HG03575 (cell line): ENCODE results near the gene DNAJC8.

ENCODE experiments used
- ATAC-seq: cut with Tn5 transposase; IDR thresholded peaks from one replicate; pipeline ENCODE4 v1.9.1; 2021; ENCODE audit not compliant: unreplicated experiment, insufficient number of reproducible peaks, low FRiP score; ENCODE audit errors: extremely low read depth

DNAJC8 gene

DNA sequence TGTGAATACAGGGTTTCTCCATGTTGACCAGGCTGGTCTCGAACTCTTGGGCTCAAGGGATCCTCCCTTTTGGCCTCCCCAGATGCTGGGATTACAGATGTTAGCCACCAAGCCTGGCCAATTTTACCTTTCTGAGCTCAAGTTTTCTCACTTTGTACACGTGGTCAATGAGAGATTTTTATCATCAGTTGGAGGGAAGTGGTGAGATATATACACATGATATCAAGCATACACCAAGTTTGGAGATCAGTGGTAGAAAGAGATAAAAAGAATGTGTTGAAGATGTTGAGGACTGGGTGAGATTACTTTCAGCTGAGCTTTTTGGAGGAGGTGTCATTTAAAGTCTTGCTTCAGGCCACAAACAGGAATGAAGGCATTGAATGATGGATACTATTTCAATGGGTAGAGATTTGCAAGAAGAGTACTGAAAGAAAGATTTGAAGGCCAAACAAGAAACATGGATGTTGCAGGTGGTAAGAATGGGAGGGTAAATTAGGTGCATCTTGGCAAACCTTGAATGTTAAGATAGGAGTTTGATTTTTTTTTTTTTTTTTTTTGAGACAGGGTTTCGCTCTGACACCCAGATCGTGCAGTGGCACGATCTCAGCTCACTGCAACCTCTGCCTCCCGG is 23.5 kb upstream of the DNAJC8 start:
- no peak for ATAC-seq

DNA sequence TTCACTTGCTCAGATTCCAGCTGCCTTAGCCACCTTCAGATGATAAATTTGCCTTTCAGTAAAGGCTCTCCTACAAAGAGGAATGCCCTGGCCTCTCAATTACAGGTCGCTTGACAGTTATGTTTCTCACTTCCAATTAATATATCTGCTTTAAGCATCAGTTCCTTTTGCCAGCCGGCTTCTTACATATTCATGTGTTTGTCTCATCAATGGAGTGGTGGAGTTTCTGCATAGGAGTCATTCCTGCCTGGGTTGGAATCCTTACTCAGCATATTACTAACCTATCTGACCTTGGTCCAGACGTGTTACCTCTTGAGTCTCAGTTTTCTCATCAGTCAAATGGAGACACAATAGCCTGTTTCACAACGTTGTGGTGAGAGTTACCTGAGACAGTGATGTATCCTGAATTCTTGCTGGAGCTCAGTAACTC is 17.1 kb upstream of the DNAJC8 start:
- no peak for ATAC-seq

DNA sequence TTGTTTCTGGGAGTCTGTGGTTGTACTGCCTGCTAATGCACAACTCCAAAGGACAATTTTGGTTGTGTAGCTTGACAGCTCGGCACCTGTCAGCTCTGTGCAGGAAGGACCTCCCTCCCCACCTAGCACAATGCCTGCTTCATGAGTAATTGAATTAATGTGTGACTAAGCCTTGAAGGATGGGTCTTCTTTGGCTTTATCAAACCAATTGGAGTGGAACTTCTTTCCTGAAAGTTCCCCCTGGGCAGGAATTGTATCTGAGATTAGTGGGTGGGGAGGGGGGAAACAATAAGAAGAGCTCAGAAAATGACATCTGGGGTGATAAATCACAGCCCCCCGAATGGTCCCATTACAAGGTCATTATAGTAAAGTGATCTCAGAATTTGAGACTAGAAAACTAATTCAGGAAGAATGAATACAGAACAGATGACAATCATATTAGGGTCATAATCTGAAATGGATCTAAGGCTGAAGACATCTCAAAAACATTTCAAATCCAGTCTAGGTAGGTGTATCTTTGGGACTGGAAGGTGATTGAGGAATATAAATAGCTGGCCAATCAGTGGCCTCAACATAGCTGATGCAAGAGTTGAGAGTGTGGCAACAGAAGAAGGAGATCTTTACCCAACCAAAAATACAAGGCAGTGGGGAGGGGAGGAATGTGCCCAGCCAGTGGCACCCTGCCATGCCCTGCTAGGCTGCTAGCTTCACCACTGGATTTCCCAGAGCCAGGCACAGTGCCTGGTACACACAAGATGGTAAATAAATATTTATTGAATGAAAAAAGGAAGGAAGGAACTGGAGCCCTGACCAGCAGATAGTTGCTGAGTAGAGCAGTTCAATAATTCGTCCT is 16.4 kb upstream of the DNAJC8 start:
- no peak for ATAC-seq

DNA sequence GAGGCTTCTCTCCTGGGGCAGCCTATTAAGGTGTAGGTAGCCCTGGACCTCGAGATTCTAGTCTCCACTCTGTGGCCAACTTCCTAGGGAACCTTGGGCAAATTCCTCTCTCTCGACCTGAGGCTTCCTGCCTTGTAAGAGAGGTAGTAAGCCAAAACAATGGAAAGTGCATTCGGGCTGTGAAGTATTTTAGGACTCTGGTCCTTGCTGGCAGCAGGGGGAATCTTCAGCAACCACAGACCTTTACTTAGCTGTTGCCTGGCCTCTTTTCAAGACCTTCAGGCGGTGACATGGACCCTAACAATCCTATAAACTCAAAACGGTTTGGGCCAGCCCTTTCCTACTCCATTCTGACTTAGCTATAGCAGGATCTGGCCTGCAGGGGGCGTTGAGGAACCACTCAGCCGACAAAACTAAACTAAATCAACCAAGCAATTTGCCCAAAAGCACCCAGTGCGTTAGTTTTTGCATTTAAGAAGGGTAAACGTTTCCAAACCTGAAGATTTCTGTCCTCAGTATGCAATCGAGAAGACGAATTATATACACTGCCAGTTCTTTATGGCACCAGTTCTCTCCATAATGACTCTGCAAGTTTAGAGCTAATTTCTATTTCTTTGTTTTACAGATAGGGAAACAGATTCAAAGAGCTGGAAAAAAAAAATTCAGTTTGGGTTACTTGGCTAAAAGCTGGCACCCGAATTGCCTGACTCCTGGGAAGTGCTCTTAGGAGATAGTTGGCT is 15.6 kb upstream of the DNAJC8 start:
- no peak for ATAC-seq

DNA sequence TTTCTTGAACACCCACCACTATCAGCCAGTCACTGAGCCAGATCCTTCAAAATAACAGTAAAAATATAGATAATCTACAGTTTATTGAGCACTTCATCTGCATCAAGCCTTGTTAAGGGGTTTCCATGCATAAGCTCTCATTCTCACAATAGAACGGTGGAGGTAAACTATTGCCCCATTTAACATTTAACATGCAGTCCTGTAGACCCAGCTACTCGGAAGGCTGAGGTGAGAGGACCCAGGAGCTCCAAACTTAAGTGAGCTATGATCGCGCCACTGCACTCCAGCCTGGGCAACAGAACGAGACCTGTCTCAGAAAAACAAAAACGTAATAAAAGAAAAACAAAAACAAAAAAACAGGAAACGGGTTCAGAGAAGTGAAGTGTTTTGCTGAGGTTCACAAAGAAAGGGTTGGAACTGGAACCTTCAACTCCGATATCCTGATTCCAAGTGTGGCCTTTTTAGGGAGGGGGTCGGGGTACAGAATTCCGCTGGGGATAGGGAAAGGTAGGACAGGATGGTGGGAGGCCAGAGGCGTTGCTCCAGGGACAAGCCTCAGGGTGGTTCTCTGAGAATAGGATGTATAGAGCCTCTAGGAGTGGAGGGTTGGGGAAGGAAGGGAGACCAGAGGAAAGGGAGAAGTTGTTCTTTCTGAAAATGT is 14.9 kb upstream of the DNAJC8 start:
- no peak for ATAC-seq

DNA sequence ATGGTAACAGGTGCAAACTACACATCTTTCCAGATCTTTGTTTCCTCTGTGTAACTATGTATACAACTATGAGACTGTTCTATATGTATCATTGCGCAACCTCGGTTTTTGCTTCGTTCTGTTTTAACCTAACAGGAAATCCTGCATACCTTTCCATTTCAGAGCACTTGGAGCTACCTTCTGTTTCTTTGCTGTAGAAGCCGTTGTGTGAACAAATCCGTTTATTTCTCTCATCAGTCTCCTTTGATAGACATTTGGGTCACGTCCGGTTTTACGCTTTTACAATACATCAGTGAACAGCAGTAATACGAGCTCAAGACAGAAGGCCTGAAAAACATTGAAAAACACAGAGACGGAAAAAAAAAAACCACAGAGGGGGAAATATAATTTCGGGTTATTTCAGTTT is 13.6 kb upstream of the DNAJC8 start:
- no peak for ATAC-seq

DNA sequence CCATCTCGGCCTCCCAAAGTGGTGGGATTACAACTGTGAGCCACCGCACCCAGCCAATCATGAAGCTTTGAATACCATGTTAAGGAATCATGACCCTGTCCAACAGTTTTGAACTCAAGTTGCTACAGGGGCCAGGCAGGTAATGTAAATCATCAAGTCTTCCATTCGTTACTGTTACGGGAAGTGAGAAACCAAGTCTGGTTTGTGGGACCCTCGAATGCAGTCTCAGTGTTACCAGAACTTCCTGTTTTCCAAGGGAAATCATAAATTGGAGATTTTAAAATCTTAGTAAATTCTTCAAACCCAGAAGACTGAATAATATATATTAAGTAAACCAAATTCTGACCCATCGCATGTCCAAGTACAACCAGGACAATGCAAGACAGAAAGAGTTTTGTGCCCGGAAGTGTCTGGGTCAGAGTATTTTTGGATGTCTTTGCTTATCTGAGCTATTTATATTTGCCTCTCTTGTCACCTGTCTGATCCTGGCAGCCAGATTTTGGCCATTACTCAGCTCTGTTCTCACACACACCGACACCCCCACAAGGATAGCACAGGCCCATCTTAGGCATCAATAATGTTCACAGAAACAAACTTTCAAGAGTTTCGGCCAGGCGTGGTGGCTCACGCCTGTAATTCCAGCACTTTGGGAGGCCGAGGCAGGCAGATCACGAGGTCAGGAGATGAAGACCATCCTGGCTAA is 11.9 kb upstream of the DNAJC8 start:
- no peak for ATAC-seq

DNA sequence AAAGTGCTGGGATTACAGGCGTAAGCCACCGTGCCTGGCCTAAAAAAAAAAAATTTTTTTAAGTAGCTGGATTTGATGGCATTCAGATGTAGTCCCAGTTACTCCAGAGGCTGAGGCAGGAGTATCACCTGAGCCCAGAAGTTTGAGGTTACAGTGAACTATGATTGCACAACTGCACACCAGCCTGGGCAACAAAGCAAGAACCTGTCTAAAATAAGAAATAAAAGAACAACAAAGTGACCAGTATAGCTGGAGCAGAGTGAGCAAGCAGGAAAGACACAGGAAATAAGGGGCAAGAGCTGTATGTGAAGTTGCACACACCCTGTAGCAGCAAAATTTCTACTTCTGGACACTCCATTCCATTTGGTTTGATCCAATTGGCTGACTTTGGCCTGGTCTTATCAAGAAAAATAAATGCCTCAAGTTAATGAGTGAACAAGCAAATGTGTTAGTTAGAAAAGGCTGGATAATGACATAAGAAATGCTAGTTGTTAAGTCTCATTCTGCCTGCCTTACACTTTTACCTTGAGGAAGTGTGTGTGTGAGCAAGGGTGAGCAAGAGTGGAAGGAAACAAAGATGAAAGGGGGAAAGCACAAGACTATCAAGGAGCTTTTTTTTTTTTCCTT is 11.0 kb upstream of the DNAJC8 start:
- no peak for ATAC-seq

DNA sequence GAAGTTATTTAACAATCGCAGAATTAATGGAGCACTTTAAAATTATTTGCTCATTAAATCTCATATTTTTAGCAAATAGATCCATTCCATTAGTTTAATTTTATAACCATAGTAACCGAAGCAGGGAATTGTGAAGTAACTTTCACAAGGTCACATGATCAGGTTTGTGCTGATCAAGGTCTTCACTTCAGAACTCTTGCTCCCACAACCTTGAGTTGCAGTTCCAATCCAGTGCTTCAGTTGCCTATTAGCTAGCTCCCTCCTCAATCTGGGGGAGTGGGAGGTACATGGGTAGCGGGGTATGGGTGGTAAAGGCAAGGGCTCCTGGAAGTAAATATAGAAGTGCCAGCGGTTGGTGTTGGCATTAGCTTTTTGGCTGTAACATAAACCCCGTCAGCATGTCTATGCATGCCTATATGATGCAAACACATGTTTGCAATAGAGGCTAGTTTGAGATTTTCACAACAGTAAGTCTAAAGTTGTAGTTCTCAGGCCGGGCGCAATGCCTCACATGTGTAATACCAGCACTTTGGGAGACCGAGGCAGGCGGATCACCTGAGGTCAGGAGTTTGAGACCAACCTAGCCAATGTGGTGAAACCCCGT is 8.9 kb upstream of the DNAJC8 start:
- ATAC-seq = no peak

DNA sequence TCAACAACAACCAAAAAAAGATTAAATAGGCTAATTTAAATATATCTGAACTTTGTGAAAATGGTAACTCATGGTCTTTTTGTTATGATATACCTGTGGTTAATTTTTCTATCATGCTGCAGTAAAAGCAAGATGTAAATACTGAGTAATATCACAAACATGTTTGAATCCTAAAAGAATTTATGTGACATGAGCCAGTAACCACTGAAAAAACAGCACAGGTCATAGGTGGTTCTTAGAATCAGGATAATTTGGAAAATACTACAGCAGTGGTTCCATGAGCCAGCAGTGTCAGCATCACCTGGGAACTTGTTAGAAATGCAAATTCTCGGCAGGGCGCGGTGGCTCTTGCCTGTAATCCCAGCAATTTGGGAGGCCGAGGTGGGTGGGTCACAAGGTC is 7.2 kb upstream of the DNAJC8 start:
- no peak for ATAC-seq

DNA sequence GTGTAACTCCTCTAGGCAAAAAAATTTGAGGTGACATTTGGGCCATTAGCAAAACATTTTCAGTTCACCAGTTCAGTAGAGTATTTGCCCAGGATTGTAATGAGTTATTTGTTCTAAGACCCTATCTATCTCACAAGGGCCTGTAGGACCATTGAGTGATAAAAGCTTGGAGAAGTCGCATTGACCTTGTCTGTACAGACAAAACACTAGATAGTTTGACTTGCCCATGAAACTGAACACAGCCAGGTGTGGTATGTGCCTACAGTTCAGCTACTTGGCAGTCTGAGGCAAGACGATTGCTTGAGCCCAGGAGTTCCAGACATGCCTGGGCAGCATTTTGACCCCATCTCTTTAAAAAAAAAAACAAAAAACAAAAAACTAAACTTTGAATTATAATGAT is 6.2 kb upstream of the DNAJC8 start:
- ATAC-seq = no peak

DNA sequence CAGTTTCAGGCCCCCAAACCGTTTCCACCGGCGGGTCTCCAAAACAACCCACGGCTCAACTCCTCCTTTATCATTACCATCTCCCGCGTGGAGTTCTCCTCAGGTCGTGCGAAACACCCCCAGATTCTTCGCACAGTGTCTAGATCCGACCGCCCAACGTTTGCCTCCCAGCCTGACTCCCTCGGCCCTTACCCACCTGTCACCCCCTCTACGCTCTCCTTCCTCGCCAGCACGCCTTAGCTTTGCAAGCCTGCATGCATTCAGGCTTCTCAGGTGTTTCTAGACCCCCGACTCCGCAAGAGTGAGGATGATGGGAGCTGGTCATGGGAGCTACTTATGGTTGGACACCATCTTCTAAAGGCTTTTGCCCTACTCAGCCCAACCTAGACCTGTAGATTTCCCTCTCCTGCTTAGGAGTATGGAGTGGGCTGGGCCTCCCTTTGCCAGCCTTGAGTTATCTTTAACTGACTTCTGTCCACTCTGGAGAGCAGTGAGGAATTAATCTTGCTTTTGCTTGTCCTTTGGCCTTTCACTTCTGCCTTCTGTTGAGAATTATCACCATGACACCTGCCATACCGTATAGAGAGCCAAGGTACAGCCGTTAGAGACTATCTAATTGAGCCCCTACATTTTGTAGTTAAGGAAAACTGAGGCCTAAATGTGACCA is 4.0 kb upstream of the DNAJC8 start:
- ATAC-seq = no peak

DNA sequence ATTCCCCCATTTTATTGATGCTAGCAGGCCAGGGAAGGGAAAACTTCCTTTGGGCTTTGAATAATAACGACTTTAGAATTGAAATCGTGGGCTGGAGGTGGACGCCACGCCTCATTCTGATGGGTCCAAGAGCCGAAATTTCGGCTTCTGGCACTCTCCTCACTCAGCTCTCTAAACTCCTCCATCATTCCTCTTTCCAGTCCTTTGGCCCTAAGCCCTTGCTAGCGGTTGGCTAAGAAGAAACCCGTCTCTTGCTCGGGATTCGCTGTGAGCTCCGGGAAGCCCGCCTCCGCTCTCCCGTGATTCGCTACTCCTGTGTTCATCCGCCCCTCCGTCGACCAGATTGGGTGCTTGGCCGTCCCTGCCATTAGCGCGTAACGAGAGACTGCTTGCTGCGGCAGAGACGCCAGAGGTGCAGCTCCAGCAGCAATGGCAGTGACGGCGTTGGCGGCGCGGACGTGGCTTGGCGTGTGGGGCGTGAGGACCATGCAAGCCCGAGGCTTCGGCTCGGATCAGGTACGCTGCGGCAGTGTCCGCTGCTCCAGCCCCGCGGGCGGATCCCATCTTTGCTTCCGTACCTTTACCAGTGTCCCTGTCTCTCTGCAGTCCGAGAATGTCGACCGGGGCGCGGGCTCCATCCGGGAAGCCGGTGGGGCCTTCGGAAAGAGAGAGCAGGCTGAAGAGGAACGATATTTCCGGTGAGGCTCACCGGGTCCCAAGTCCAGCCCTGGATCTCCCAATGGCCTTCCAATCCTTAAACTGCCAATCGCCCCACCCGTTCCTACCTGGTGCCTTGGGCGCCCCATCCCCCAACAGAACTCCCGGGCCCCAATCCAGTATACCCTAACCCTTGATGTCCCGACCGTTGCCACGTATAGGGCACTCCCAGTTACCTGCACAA is 3.2 kb upstream of the DNAJC8 start, which contains the start of gene ATP5IF1:
Gene ATP5IF1, plus strand, starts transcription at position 370 of the 901 bp plus-strand sequence. Its CDS starts 60 bp downstream, at position 430.
- ATAC-seq = peak; percentile 47

DNA sequence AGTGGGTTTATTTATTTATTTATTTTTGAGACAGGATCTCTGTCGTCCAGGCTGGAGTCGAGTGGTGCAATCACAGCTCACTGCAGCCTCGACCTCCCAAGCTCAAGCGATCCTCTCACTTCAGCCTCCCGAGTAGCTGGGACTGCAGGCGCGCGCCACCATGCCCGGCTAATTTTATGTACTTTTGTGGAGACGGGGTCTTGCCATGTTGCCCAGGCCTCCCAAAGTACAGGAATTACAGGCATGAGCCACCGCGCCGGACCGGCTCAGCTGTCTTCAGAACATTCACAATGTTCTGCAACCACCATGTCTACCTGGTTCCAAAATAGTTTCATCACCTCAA is 406 bp upstream of the DNAJC8 start:
- no peak for ATAC-seq

DNA sequence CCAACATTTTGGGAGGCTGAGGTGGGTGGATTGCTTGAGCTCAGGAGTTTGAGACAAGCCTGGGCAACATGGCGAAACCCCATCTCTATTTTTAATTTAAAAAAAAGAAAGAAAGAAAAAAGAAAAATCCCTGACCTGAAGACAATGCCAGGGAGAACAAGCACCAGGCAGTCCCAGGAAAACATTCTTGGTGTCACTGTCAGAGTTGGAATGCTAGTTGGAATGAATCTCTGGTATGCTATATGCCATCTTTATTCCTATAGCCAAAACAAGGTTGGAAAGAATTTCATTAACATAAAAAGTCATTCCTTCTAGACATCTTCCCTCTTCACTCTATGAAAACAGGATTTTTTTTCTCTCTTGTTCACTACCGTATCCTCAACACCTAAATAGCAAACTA is 2.8 kb downstream of the DNAJC8 start:
- no peak for ATAC-seq

DNA sequence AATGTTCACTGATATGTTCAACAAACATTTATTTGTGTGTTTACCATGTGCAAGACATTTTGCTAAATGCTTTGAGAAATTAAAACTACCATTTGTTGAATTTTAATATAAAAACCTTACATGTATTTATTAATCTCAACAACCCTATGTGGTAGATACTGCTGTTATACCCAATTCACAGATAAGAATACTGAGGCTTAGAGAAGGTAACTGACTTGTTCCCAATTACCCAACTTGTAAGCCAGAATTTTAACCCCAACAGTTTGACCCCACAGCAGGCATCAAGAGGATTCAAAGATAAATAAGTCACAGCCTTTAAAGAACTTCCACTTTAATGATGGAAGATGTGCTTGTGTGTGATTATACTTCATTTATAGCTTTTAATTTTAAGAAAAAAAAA is 3.7 kb downstream of the DNAJC8 start:
- ATAC-seq = no peak

DNA sequence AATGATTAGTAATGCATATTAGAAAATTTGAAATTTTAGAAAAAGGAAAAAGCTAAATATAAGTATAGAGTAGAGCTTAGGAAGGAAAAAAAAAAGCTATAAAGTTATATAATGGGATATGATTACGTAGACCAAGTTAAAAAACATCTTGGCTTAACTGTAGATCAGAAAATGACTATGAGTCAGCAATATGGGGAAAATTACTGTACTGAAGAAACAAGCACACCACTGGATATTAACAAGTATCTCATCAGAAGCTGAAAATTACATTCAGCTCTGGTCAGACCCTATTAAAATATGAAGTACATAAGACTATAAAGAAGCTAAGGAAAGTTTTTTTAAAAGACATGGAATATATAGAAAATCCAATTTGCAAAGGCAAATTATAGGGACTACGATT is 19.5 kb downstream of the DNAJC8 start:
- no peak for ATAC-seq
